GM19099 (cell line): ENCODE measurements around the gene RNASEH1.

Experiments
- POLR2A ChIP-seq: IDR thresholded peaks from 3 replicates; pipeline ENCODE4 v1.6.1; 2011; ENCODE audit warnings: low read depth; ENCODE audit not compliant: insufficient read length; ENCODE audit errors: extremely low read depth

The RNASEH1 gene

GRCh38 chr2:3519255-3520205 lies 38.6 kb downstream of the RNASEH1 start, which contains the start of gene ADI1:
TSS of gene ADI1 (minus strand) at chr2:3519531. CDS start at chr2:3519487, 44 bp downstream.
- peak; percentile 79 for TF ChIP-seq POLR2A

GRCh38 chr2:3518496-3519254 lies 39.5 kb downstream of the RNASEH1 start:
- TF ChIP-seq POLR2A: peak; percentile 95

- TF ChIP-seq POLR2A: no peak
Measured at GRCh38 chr2:3517948-3518495, 40.1 kb downstream of the RNASEH1 start.

DNA sequence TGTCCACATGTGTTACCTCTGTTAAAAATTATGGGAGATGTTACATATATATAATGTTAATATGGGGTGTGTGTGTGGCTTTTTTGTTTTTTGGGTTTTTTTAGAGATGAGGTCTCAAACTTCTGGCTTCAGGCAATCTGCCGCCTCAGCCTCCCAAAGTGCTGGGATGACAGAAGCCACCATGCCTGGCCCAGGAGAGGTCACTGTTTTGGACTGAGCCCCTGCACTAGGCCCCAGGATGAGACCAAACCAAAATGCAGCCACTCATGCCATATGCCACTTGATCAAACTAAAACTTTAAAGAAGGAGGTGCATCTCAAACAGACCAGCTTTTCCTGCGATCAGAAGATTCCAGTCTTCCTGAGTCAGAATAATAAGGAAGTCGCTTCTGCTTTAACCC lies 41.3 kb downstream of the RNASEH1 start:
- TF ChIP-seq POLR2A: no peak

- no peak for TF ChIP-seq POLR2A
Measured at GRCh38 chr2:3513026-3513810, 44.9 kb downstream of the RNASEH1 start.

- no peak for TF ChIP-seq POLR2A
Measured at GRCh38 chr2:3512086-3512485, 46.0 kb downstream of the RNASEH1 start.

GRCh38 chr2:3505771-3506170 lies 52.4 kb downstream of the RNASEH1 start:
- no peak for TF ChIP-seq POLR2A

DNA sequence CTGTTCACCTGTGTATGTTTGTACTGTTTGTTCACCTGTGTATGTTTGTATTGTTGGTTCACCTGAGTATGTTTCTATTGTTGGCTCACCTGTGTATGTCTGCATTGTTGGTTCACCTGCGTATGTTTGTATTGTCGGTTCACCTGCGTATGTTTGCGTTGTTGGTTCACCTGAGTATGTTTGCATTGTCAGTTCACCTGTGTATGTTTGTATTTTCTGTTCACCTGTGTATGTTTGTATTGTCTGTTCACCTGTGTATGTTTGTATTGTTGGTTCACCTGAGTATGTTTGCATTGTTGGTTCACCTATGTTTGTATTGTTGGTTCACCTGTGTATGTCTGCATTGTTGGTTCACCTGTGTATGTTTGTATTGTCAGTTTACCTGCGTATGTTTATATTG lies 53.4 kb downstream of the RNASEH1 start:
- TF ChIP-seq POLR2A: no peak

DNA sequence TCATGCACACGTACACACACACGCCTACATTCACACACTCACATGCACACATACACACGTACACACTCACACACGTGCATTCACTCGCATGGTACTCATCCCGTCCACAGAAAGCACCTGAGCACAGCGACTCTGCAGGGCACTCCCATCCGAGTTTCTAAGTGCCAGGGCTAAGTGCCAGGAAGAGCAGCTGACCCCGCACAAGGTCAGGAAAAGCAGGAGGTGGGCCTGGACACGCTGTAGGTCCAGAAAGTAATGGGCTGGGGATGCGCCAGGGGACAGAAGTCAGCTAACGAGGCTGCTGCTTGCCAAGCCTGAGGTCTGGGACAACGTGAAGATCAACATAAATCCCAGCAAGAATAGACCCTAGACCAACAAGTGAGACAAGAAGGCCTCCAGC lies 54.6 kb downstream of the RNASEH1 start:
- no peak for TF ChIP-seq POLR2A

DNA sequence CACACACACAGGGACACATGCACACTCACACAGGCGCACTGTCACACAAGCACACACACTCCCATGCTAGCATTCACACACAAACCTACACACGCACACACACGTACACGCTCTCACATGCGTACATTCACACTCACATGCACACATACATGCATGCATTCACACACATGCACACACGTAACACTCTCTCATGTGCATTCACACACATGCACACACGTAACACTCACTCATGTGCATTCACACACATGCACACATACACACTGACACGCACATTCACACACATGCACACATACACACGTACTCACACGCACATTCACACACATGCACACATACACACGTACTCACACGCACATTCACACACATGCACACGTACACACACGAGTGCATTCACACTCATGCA lies 55.1 kb downstream of the RNASEH1 start:
- TF ChIP-seq POLR2A: no peak

GRCh38 chr2:3500326-3500899 lies 57.7 kb downstream of the RNASEH1 start:
- no peak for TF ChIP-seq POLR2A

DNA sequence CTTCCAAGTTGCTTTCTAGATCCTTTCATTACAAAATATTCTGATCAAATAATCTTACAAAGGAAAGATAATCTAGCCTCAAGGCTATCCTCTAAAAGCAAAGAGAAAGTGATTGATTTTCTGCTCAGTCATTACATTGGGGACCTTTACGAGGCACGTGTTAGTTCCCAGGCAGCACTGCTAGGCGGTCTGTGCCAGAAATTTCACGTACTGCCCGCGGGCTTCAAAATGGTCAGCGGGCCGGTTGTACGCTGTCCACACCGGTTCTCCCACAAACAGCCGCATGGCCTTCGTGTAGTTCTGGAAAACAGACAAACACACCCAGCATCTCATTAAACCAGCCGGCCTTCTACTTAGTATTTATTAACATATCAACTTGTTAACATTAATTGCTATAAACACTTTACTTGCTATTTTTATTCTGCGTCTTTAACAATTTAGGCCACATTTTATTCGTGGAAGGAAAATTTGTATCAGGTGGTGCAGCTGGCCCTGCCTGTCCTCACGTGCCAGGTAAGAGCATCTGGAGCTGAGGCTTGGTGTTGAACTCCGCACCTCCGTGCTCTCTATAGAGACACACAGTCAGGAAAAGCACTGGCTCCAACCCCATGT lies 59.2 kb downstream of the RNASEH1 start:
- no peak for TF ChIP-seq POLR2A
